T-cell (primary cell): ENCODE data around the gene EIF4A3. TPM values are rescaled to one million over a fixed set of nuclear protein-coding genes. Genes with fewer than 3 reads are reported as not detected.

Experiments used
- ATAC-seq, 4 experiments: fragments of 200-7000 bp in 3 of 4; fragments of 150-1000 bp in 1 of 4; cut with Tn5 transposase; replicated peaks in 1 of 4; 1 replicate in 3 of 4; 2 replicates in 1 of 4; pipeline ENCODE4 v1.10.0; 2021; ENCODE audit warnings: moderate library complexity in 3 of 4, mild to moderate bottlenecking in 2 of 4, moderate number of reproducible peaks in 1 of 4
- CTCF ChIA-PET, 2 donors: fragments of 300-600 bp; sonication (Branson Sonifier 250); formaldehyde crosslinking; loops; one replicate each; lab custom pipeline; 2022; ENCODE audit warnings: antibody characterized with exemption in 2 of 2; lab: Charles Lee
- POLR2A ChIA-PET, 2 donors: fragments of 300-600 bp; sonication (Branson Sonifier 250); formaldehyde crosslinking; loops; one replicate each; lab custom pipeline; 2022; ENCODE audit warnings: antibody characterized with exemption in 2 of 2; lab: Charles Lee
- DNase-seq, 35 experiments: peaks; one replicate each; pipeline versions ENCODE4 v3.0.0 to v3.0.0-alpha.2; 2013 to 2023
- H3K27ac ChIP-seq: one replicate; pipeline ENCODE4 v1.5.1; 2013; ENCODE audit warnings: low read length
- H3K27me3 ChIP-seq, 2 experiments: replicated peaks in 1 of 2; 1 replicate in 1 of 2; 2 replicates in 1 of 2; pipeline versions ENCODE4 v1.6.1 to v1.7.0; 2013; ENCODE audit warnings: low read length in 1 of 2, mixed read lengths in 1 of 2; ENCODE audit not compliant: control insufficient read depth in 2 of 2, insufficient read depth in 2 of 2; ENCODE audit errors: extremely low read depth in 1 of 2
- H3K36me3 ChIP-seq, 2 donors: 1 replicate in 1 of 2; 2 replicates in 1 of 2; pipeline versions ENCODE4 v1.6.1 to v1.7.0; 2013; ENCODE audit warnings: low read length in 1 of 2; ENCODE audit not compliant: control insufficient read depth in 2 of 2, insufficient read depth in 1 of 2; ENCODE audit errors: extremely low read depth in 1 of 2
- H3K4me1 ChIP-seq, 2 experiments: 1 replicate in 1 of 2; 2 replicates in 1 of 2; pipeline versions ENCODE4 v1.6.1 to v1.7.0; 2013; ENCODE audit warnings: low read length in 2 of 2, mixed read lengths in 1 of 2; ENCODE audit not compliant: insufficient read depth in 2 of 2, control insufficient read depth in 1 of 2; ENCODE audit errors: extremely low read depth in 1 of 2
- H3K4me3 ChIP-seq, 2 donors: 1 replicate in 1 of 2; 2 replicates in 1 of 2; pipeline versions ENCODE4 v1.5.1 to v1.7.0; 2013; ENCODE audit warnings: mild to moderate bottlenecking in 2 of 2, low read length in 1 of 2, moderate library complexity in 1 of 2; ENCODE audit not compliant: control insufficient read depth in 1 of 2; ENCODE audit errors: extremely low read depth in 1 of 2
- H3K9me3 ChIP-seq: 2 replicates; pipeline ENCODE4 v1.7.0; 2013
- H3K27ac Mint-ChIP-seq, 2 donors: one replicate each; pipeline ENCODE4 v1.8.0; 2020 to 2021; ENCODE audit warnings: mild to moderate bottlenecking in 2 of 2, mixed read lengths in 2 of 2
- H3K27me3 Mint-ChIP-seq, 2 donors: one replicate each; pipeline ENCODE4 v1.8.0; 2021 to 2022; ENCODE audit warnings: mixed read lengths in 2 of 2
- H3K36me3 Mint-ChIP-seq: one replicate; pipeline ENCODE4 v1.8.0; 2021; ENCODE audit warnings: mixed read lengths
- H3K4me1 Mint-ChIP-seq, 3 donors: one replicate each; pipeline ENCODE4 v1.8.0; 2020 to 2022; ENCODE audit warnings: mixed read lengths in 3 of 3, mild to moderate bottlenecking in 1 of 3
- H3K4me3 Mint-ChIP-seq, 3 donors: one replicate each; pipeline ENCODE4 v1.8.0; 2020 to 2022; ENCODE audit warnings: mild to moderate bottlenecking in 3 of 3, mixed read lengths in 3 of 3, moderate library complexity in 3 of 3
- H3K9me3 Mint-ChIP-seq, 3 donors: one replicate each; pipeline ENCODE4 v1.8.0; 2020 to 2022; ENCODE audit warnings: mixed read lengths in 3 of 3
- WGBS: methylation state at CpG from one replicate; pipeline ENCODE4 v1.1.5; 2013; ENCODE audit warnings: missing lambda C conversion rate; ENCODE audit not compliant: insufficient coverage; 5-methylcytosine and 5-hydroxymethylcytosine counted together
- total RNA-seq, 35 experiments: library from RNA in 6 of 35; stranded (reverse) in 6 of 35; fragments of 120-200 nt in 1 of 35; gene quantifications; one replicate each; pipeline versions ENCODE4 v1.2.1 to v1.2.4 and lab custom pipeline; 2013 to 2026

EIF4A3 gene
- total RNA-seq, 5 donors from 2014 or later (not counting 1 experiment from before 2014, with no cell fraction given) = 70.1 to 105 (median 71.4) TPM

DNA sequence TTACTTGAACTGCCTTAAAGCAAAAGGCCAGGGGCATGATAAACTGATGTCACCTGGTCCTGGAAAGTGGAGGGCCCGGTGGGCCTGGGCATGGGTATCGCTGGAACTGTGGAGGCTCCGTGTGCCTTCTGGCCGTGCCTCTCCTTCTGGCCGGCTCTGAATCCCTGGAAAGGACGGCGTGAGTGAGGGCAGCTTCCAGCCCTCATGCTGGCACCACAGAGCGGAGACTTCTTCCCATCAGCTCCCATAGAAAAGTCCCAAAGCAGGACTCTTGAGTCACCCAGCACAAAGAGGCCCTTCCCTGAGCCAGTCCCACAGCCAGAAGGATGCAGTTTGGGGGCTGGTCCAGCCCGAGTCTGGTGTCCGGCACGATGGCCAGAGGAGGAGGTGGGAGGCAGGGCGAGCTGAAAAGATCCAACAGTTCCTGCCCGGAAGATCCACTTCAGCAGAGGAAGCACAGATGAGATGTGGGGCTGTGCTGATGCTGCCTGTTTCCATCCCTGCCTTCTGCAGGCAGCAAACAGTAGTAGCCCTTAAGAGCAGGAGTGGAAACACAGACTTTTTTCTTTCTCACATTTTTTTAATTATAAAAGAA is 37.8 kb downstream of the EIF4A3 start:
- no peak overlapping the region for H3K4me3 ChIP-seq
- CTCF ChIA-PET = no interaction called here
- Mint-ChIP-seq H3K4me1 (no peaks in the 10 kb centered on the region), H3K27me3 (no peaks in the 10 kb centered on the region), H3K36me3 (peaks cover 2% of the 10 kb centered on the region), H3K9me3 (no peaks in the 10 kb centered on the region), H3K27ac (no peak overlapping the region), H3K4me3 (no peak overlapping the region)
- H3K36me3 ChIP-seq = peaks cover 0 to 6% of the 10 kb centered on the region in 2 donors
- 94% methylated on average over 7 of the region's 13 CpGs for WGBS
- POLR2A ChIA-PET = no interaction called here
- no peak overlapping the region for H3K27ac ChIP-seq
- ATAC-seq (no peak), DNase-seq (no peak)
- H3K9me3 ChIP-seq = no peaks in the 10 kb centered on the region
- no peaks in the 10 kb centered on the region for H3K27me3 ChIP-seq
- no peaks in the 10 kb centered on the region for H3K4me1 ChIP-seq

DNA sequence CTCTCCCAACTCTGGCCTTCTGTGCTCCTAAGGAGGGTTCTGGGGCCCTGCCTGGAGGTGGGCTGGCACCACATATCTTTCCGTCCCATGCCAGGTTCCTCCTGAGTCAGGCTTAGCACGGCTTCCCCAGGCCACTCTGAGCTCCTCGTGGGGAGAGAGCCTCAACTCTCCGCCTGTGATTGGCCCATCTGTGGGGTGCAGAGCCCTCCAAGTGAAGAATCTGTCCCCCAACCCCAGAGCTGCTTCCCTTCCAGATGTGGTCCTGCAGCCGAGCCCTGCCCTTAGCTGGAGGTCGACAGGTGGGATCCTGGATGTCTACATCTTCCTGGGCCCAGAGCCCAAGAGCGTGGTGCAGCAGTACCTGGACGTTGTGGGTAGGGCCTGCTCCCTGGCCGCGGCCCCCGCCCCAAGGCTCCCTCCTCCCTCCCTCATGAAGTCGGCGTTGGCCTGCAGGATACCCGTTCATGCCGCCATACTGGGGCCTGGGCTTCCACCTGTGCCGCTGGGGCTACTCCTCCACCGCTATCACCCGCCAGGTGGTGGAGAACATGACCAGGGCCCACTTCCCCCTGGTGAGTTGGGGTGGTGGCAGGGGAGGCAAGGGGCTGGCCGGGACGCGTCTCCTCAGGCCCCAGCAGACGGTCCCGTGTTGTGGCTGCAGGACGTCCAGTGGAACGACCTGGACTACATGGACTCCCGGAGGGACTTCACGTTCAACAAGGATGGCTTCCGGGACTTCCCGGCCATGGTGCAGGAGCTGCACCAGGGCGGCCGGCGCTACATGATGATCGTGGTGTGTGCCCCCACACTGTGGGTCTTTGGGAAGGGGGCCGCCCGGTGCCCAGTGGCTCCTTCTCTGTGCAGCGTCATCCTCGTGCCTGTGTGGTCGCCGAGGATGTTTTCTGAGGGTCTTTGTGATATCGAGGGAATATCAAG is 38.6 kb downstream of the EIF4A3 start:
- no peaks in the 10 kb centered on the region for H3K9me3 Mint-ChIP-seq
- Histone ChIP-seq H3K27ac (no peak overlapping the region), H3K36me3 (peaks cover 0 to 8% of the 10 kb centered on the region in 2 donors), H3K4me1 (no peaks in the 10 kb centered on the region), H3K4me3 (no peak overlapping the region), H3K9me3 (no peaks in the 10 kb centered on the region), H3K27me3 (no peaks in the 10 kb centered on the region)
- DNase-seq = no peak
- H3K4me3 Mint-ChIP-seq = no peak overlapping the region
- no peak overlapping the region for H3K27ac Mint-ChIP-seq
- no peak for ATAC-seq
- POLR2A ChIA-PET = no interaction called here
- CTCF ChIA-PET = no interaction called here
- peaks cover 2% of the 10 kb centered on the region for H3K36me3 Mint-ChIP-seq
- H3K27me3 Mint-ChIP-seq = no peaks in the 10 kb centered on the region
- H3K4me1 Mint-ChIP-seq = peaks cover 3 to 6% (median 5%) of the 10 kb centered on the region in 3 donors
- 91% methylated on average over 26 of the region's 40 CpGs for WGBS

DNA sequence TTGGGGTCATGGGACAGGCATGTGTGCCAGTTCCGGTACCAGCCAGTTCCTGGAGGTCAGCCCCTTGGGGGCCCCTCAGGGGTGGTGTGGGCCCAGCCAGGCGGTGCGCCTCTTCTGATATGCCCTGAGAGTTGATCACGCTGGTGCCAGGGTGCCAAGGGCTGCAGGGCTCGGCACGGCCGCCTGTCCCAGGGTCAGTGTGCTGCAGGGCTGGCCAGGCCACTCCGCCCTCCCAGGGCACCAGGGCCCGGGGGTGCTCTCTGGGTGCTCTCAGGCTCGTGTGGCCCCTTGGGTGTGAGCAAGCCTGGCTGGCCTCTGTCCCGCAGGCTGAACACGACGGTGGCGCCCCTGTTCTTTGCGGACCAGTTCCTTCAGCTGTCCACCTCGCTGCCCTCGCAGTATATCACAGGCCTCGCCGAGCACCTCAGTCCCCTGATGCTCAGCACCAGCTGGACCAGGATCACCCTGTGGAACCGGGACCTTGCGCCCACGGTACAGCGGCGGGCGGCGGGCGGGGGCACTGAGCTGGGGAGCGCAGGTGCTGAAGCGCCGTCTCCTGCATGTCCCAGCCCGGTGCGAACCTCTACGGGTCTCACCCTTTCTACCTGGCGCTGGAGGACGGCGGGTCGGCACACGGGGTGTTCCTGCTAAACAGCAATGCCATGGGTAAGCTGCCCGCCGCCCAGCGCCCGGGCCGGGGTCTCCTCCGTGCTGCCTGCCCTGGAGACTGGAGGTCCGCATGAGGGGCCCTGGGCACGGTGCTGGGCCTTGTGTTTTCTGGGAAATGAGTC is 39.5 kb downstream of the EIF4A3 start:
- no peaks in the 10 kb centered on the region for H3K9me3 ChIP-seq
- no peak overlapping the region for H3K27ac Mint-ChIP-seq
- H3K36me3 ChIP-seq = peaks cover 0 to 8% of the 10 kb centered on the region in 2 donors
- WGBS = 91% methylated on average over 43 of the region's 46 CpGs
- no peak overlapping the region for H3K4me3 ChIP-seq
- POLR2A ChIA-PET = no interaction called here
- H3K9me3 Mint-ChIP-seq = no peaks in the 10 kb centered on the region
- no peaks in the 10 kb centered on the region for H3K27me3 ChIP-seq
- peaks cover 10 to 13% (median 11%) of the 10 kb centered on the region in 3 donors for H3K4me1 Mint-ChIP-seq
- DNase-seq (no peak), ATAC-seq (no peak)
- no peak overlapping the region for H3K27ac ChIP-seq
- CTCF ChIA-PET = no interaction called here
- H3K4me3 Mint-ChIP-seq = no peak overlapping the region
- H3K4me1 ChIP-seq = peaks cover 0 to 7% of the 10 kb centered on the region in 2 experiments
- H3K27me3 Mint-ChIP-seq = no peaks in the 10 kb centered on the region
- peaks cover 2% of the 10 kb centered on the region for H3K36me3 Mint-ChIP-seq

DNA sequence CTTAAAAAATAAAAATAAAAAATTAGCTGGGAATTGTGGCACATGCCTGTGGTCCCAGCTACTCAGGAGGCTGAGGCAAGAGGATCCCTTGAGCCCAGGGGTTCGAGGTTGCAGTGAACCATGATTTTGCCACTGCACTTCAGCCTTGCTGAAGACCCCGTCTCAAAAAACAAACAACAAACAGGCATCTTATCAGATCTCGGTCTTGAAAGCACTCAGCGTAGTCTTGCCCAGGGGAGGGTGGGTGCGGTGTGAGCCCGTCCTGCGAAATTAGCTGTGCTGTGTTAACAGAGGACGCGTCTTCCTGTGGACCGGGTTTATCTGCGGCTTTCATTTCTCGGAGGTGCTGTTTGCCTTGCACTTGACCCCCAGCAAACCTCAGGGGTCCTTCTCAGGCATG is 40.2 kb downstream of the EIF4A3 start:
- no peaks in the 10 kb centered on the region for H3K9me3 ChIP-seq
- no peak for ATAC-seq
- Mint-ChIP-seq H3K4me1 (peaks cover 11 to 19% (median 16%) of the 10 kb centered on the region in 3 donors), H3K9me3 (no peaks in the 10 kb centered on the region), H3K27ac (no peak overlapping the region), H3K36me3 (peaks cover 2% of the 10 kb centered on the region), H3K4me3 (no peak overlapping the region), H3K27me3 (no peaks in the 10 kb centered on the region)
- no peak overlapping the region for H3K27ac ChIP-seq
- CTCF ChIA-PET = no interaction called here
- no peaks in the 10 kb centered on the region for H3K27me3 ChIP-seq
- H3K36me3 ChIP-seq = peaks cover 0 to 8% of the 10 kb centered on the region in 2 donors
- no peak overlapping the region for H3K4me3 ChIP-seq
- WGBS = 91% methylated on average over 9 of the region's 12 CpGs
- DNase-seq = no peak
- POLR2A ChIA-PET = no interaction called here
- peaks cover 0 to 14% of the 10 kb centered on the region in 2 experiments for H3K4me1 ChIP-seq

DNA sequence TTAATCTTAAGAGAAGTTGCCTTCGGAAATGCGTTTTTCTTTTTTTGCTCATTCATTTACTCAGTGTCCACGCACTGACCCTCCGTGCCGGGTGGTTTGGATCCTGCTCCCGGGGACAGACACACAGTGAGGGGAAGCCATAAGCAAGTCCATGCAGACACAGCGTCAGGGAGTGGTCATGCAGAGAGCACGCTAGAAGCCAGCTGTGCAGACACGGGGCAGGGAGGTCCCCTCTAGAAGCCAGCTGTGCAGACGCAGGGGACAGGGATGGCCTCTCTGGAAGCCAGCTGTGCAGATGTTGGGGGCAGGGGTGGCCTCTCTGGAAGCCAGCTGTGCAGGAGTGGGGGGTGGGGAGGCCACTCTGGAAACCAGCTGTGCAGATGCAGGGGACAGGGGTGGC is 40.8 kb downstream of the EIF4A3 start:
- Histone ChIP-seq H3K36me3 (peaks cover 0 to 8% of the 10 kb centered on the region in 2 donors), H3K9me3 (no peaks in the 10 kb centered on the region), H3K4me1 (peaks cover 0 to 15% of the 10 kb centered on the region in 2 experiments), H3K4me3 (no peak overlapping the region), H3K27me3 (no peaks in the 10 kb centered on the region), H3K27ac (no peak overlapping the region)
- H3K4me1 Mint-ChIP-seq = peaks cover 11 to 21% (median 16%) of the 10 kb centered on the region in 3 donors
- H3K27me3 Mint-ChIP-seq = no peaks in the 10 kb centered on the region
- H3K9me3 Mint-ChIP-seq = no peaks in the 10 kb centered on the region
- ChIA-PET POLR2A (no interaction called here), CTCF (no interaction called here)
- no peak for DNase-seq
- H3K36me3 Mint-ChIP-seq = peaks cover 2% of the 10 kb centered on the region
- no peak overlapping the region for H3K27ac Mint-ChIP-seq
- no peak for ATAC-seq
- no peak overlapping the region for H3K4me3 Mint-ChIP-seq
- 89% methylated on average over 10 of the region's 10 CpGs for WGBS

DNA sequence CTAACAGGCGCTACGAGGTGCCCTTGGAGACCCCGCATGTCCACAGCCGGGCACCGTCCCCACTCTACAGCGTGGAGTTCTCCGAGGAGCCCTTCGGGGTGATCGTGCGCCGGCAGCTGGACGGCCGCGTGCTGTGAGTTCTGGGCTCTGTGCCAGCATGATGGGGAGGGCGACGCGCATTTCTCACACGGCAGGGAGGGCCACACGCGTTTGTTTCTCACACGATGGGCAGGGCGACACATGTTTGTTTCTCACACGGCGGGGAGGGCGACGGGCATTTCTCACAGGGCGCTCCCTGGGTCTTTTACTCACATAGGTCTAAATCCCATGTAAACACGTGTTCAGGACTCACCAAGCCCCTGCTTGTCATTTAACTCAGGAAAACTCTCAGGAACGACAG is 41.2 kb downstream of the EIF4A3 start:
- DNase-seq (no peak), ATAC-seq (no peak)
- no peaks in the 10 kb centered on the region for H3K27me3 Mint-ChIP-seq
- H3K9me3 Mint-ChIP-seq = no peaks in the 10 kb centered on the region
- H3K4me1 ChIP-seq = peaks cover 0 to 18% of the 10 kb centered on the region in 2 experiments
- 95% methylated on average over 24 of the region's 29 CpGs for WGBS
- no peak overlapping the region for H3K4me3 Mint-ChIP-seq
- no peak overlapping the region for H3K4me3 ChIP-seq
- H3K36me3 ChIP-seq = peaks cover 0 to 8% of the 10 kb centered on the region in 2 donors
- H3K27me3 ChIP-seq = no peaks in the 10 kb centered on the region
- no peak overlapping the region for H3K27ac Mint-ChIP-seq
- peaks cover 2% of the 10 kb centered on the region for H3K36me3 Mint-ChIP-seq
- no peak overlapping the region for H3K27ac ChIP-seq
- CTCF ChIA-PET = no interaction called here
- POLR2A ChIA-PET = no interaction called here
- H3K9me3 ChIP-seq = no peaks in the 10 kb centered on the region
- peaks cover 14 to 23% (median 19%) of the 10 kb centered on the region in 3 donors for H3K4me1 Mint-ChIP-seq
